ENCODE measurements around the gene CTDNEP1.

- no peak for TF ChIP-seq EZH2 (IDR thresholded peaks at IDR 0.05; ENCODE audit: borderline replicate concordance, low read depth, low read length, severe bottlenecking)
- TF ChIP-seq CTCF (IDR thresholded peaks at IDR 0.05; ENCODE audit: extremely low read depth in 1 of 2, insufficient read depth in 1 of 2, low read depth in 1 of 2, low read length in 2 of 2), result no peak
- TF ChIP-seq POLR2A (IDR thresholded peaks at IDR 0.05; ENCODE audit: low read depth, low read length), result no peak
- TF ChIP-seq POLR2AphosphoS5 (IDR thresholded peaks at IDR 0.05; ENCODE audit: insufficient read depth, low read depth, low read length), result no peak
Measured at GRCh38 chr17:7228920-7229319, 22.6 kb downstream of the CTDNEP1 start.

All from endothelial cell of umbilical vein (primary cell).